Upper lobe of left lung (tissue), 6 donors: ENCODE data around the gene SEMA6A. TPM values are rescaled to one million over a fixed set of nuclear protein-coding genes. Genes with fewer than 3 reads are reported as not detected.
"Not testable (repeated sequence)": the region's sequence is repeated elsewhere in the genome, so short reads cannot be mapped to it uniquely, and the experiment has no call there.

ENCODE experiments used
- ATAC-seq, 2 donors: fragments of 200-7000 bp; cut with Tn5 transposase; one replicate each; pipeline ENCODE4 v1.9.1; 2022; ENCODE audit warnings: mild to moderate bottlenecking in 2 of 2, moderate library complexity in 2 of 2; ENCODE audit not compliant: low FRiP score in 2 of 2
- DNase-seq, 2 donors: peaks; one replicate each; pipeline ENCODE4 v3.0.0-alpha.2; 2019 to 2020
- H3K27ac ChIP-seq, 4 donors: fragments of 200-600 bp; sonication (generic); one replicate each; pipeline ENCODE4 v1.5.1; 2016 to 2019
- H3K27me3 ChIP-seq, 4 donors: fragments of 200-600 bp; sonication (generic); one replicate each; pipeline ENCODE4 v1.5.1; 2017 to 2019
- H3K36me3 ChIP-seq, 4 donors: fragments of 200-600 bp; sonication (generic); one replicate each; pipeline ENCODE4 v1.5.1; 2016 to 2019
- H3K4me1 ChIP-seq, 4 donors: fragments of 200-600 bp; sonication (generic); one replicate each; pipeline ENCODE4 v1.5.1; 2018 to 2019
- H3K4me3 ChIP-seq, 4 donors: fragments of 200-600 bp; sonication (generic); one replicate each; pipeline ENCODE4 v1.5.1; 2017 to 2019; ENCODE audit warnings: mild to moderate bottlenecking in 2 of 4, moderate library complexity in 1 of 4
- H3K9me3 ChIP-seq, 4 donors: fragments of 200-600 bp; sonication (generic); one replicate each; pipeline ENCODE4 v1.5.1; 2018 to 2019
- CTCF ChIP-seq, 6 experiments: fragments of 450-650 bp in 4 of 6; fragments of 200-600 bp in 2 of 6; sonication (generic) in 2 of 6; IDR thresholded peaks; one replicate each; pipeline ENCODE4 v1.5.1; 2016 to 2019; ENCODE audit warnings: antibody characterized with exemption in 6 of 6
- EP300 ChIP-seq, 4 donors: sonication (generic); formaldehyde crosslinking; IDR thresholded peaks; one replicate each; pipeline ENCODE4 v1.5.1; 2017; ENCODE audit warnings: antibody characterized with exemption in 4 of 4, control low read depth in 2 of 4
- POLR2A ChIP-seq, 4 donors: fragments of 450-650 bp; IDR thresholded peaks; one replicate each; pipeline ENCODE4 v1.5.1; 2016 to 2017; ENCODE audit warnings: antibody characterized with exemption in 4 of 4, mild to moderate bottlenecking in 2 of 4
- POLR2AphosphoS5 ChIP-seq, 2 donors: sonication (generic); formaldehyde crosslinking; IDR thresholded peaks; one replicate each; pipeline ENCODE4 v1.5.1; 2017; ENCODE audit warnings: antibody characterized with exemption in 2 of 2
- WGBS, 2 donors: methylation state at CpG; one replicate each; pipeline ENCODE4 v1.1.5; 2017 to 2018; 5-methylcytosine and 5-hydroxymethylcytosine counted together
- total RNA-seq, 6 donors: library from RNA; depleted of rRNA in 4 of 6; stranded (reverse); fragments of >200 nt in 4 of 6; gene quantifications; one replicate each; pipeline versions ENCODE4 v1.1.0 to v1.2.1, GENCODE V29; 2016 to 2021
- donor health status: DM: no; HTN: no; CAD: no; lungs with moderate emphysema.
- donor health status: DM: no; HTN: yes; CAD: no; lungs with severe emphysema.

Gene SEMA6A
- total RNA-seq, 6 donors from 2014 or later = 17.1 to 66.5 (median 26.9) TPM

GRCh38 chr5:116546033-116546742, 28.4 kb downstream of the SEMA6A start:
- DNase-seq = no peak
- H3K27ac ChIP-seq = no peak overlapping the region
- H3K27me3 ChIP-seq = no peaks in the 10 kb centered on the region
- peaks cover 6 to 21% (median 15%) of the 10 kb centered on the region in 4 donors for H3K9me3 ChIP-seq
- no peak for ATAC-seq
- no peak for TF ChIP-seq EP300 (IDR thresholded peaks at IDR 0.05)
- TF ChIP-seq POLR2AphosphoS5 (IDR thresholded peaks at IDR 0.05) = no peak
- H3K4me3 ChIP-seq = no peak overlapping the region
- H3K4me1 ChIP-seq = no peaks in the 10 kb centered on the region
- H3K36me3 ChIP-seq = no peaks in the 10 kb centered on the region
- 92 to 100% methylated on average over 1 of the region's 1 CpG for WGBS, 2 donors

- not testable (repeated sequence) for ATAC-seq, H3K27ac ChIP-seq
- H3K9me3 ChIP-seq = peaks cover 6 to 21% (median 15%) of the 10 kb centered on the region in 4 donors
Measured at GRCh38 chr5:116545465-116545864, 29.2 kb downstream of the SEMA6A start.

DNA sequence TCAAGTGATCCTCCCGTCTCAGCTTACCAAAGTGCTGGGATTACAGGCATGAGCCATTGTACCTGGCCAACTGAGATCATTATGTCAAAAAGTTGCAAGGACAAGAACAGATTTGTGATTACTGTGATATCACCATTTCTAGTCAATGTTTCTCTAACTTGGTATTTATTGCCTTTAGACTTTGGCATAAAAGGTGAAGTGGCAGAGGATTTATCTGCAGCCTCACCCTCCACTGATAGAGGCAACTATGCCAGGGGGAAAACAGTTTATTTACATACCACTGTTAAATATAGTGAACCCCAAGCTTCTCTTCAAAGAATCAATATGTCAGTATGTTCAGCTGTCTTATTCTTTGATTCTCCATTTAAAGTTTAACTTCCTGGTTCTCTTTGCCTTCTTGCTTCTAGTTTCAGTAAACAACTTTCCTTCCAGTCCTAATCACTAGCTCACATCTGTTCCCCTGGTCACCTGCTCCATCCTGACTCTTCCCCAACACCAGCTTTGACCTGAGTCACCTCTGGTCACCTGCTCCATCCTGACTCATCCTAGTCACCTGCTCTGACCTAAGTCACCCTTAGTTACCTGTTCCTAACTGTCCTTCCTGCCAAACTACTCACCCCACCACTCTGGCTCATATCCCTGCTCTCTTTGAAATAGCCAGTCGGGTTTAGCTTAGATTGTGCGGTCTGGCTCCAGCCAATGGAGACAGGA, 29.9 kb downstream of the SEMA6A start:
- Histone ChIP-seq H3K4me1 (no peaks in the 10 kb centered on the region), H3K36me3 (no peaks in the 10 kb centered on the region), H3K27ac (no peak overlapping the region), H3K4me3 (no peak overlapping the region), H3K9me3 (peaks cover 6 to 21% (median 15%) of the 10 kb centered on the region in 4 donors), H3K27me3 (no peaks in the 10 kb centered on the region)
- DNase-seq (no peak), ATAC-seq (no peak)
- 91 to 93% methylated on average over 3 of the region's 3 CpGs for WGBS, 2 donors
- TF ChIP-seq CTCF (IDR thresholded peaks at IDR 0.05) = no peak
- TF ChIP-seq POLR2A (IDR thresholded peaks at IDR 0.05) = no peak
- no peak for TF ChIP-seq EP300 (IDR thresholded peaks at IDR 0.05)
- no peak for TF ChIP-seq POLR2AphosphoS5 (IDR thresholded peaks at IDR 0.05)

More at GRCh38 chr5:116545465-116545864, 29.2 kb downstream of the SEMA6A start:
- not testable (repeated sequence) for H3K36me3 ChIP-seq, H3K27me3 ChIP-seq, H3K4me1 ChIP-seq, DNase-seq, H3K4me3 ChIP-seq
- 93 to 96% methylated on average over 6 of the region's 6 CpGs for WGBS, 2 donors

GRCh38 chr5:116543501-116543900, 31.1 kb downstream of the SEMA6A start:
- TF ChIP-seq CTCF (IDR thresholded peaks at IDR 0.05) (no peak), POLR2A (IDR thresholded peaks at IDR 0.05) (no peak), POLR2AphosphoS5 (IDR thresholded peaks at IDR 0.05) (no peak), EP300 (IDR thresholded peaks at IDR 0.05) (no peak)
- Histone ChIP-seq H3K36me3 (no peaks in the 10 kb centered on the region), H3K27me3 (no peaks in the 10 kb centered on the region), H3K4me1 (no peaks in the 10 kb centered on the region), H3K27ac (no peak overlapping the region), H3K9me3 (peaks cover 6 to 21% (median 15%) of the 10 kb centered on the region in 4 donors), H3K4me3 (no peak overlapping the region)
- DNase-seq (no peak), ATAC-seq (no peak)
- 29 to 36% methylated on average over 3 of the region's 3 CpGs for WGBS, 2 donors

DNA sequence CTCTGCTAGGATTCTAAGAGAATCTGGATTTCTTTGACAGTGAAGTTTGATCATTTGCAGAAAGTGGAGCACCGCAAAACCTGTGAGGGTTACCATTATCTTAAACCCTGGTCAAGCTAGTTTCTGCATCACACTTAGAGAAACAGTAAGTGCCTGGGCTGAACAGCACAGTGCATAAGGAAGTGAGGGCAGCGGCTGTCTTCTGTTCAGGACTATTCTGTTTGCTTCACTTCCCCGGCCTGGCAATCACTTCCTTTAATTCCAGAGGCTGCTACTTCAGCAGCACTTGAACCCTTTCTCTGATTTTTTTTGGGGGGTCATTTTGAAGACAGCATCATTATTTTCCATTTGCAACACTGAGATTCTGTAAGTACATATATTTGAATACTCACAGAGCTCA, 32.0 kb downstream of the SEMA6A start:
- Histone ChIP-seq H3K27me3 (no peaks in the 10 kb centered on the region), H3K36me3 (no peaks in the 10 kb centered on the region), H3K4me3 (no peak overlapping the region), H3K9me3 (peaks cover 6 to 21% (median 15%) of the 10 kb centered on the region in 4 donors), H3K4me1 (no peaks in the 10 kb centered on the region), H3K27ac (no peak overlapping the region)
- TF ChIP-seq POLR2AphosphoS5 (IDR thresholded peaks at IDR 0.05) = no peak
- no peak for TF ChIP-seq POLR2A (IDR thresholded peaks at IDR 0.05)
- no peak for TF ChIP-seq CTCF (IDR thresholded peaks at IDR 0.05)
- TF ChIP-seq EP300 (IDR thresholded peaks at IDR 0.05) = no peak
- 55 to 70% methylated on average over 3 of the region's 3 CpGs for WGBS, 2 donors
- no peak for DNase-seq
- ATAC-seq = no peak
